Trophoblast cell (in vitro differentiated cells and primary cell): ENCODE results near the gene HOXA6.

ENCODE experiments used
- DNase-seq, 2 donors: peaks; one replicate each; pipeline ENCODE4 v3.0.0-alpha.2; 2016
- H2AFZ ChIP-seq: 2 replicates; pipeline ENCODE4 v1.6.1; 2013; ENCODE audit warnings: low read length, moderate library complexity, mild to moderate bottlenecking; ENCODE audit not compliant: insufficient read depth, poor library complexity
- H2AK5ac ChIP-seq: 2 replicates; pipeline ENCODE4 v1.6.1; 2013; ENCODE audit warnings: mild to moderate bottlenecking, low read length
- H2BK120ac ChIP-seq: 2 replicates; pipeline ENCODE4 v1.6.1; 2013; ENCODE audit warnings: low read length, mild to moderate bottlenecking, moderate library complexity; ENCODE audit not compliant: insufficient read depth, poor library complexity
- H2BK12ac ChIP-seq: 2 replicates; pipeline ENCODE4 v1.6.1; 2013; ENCODE audit warnings: mild to moderate bottlenecking, low read length, moderate library complexity
- H2BK5ac ChIP-seq: 2 replicates; pipeline ENCODE4 v1.6.1; 2013; ENCODE audit warnings: low read length, low read depth, moderate library complexity, mild to moderate bottlenecking; ENCODE audit not compliant: poor library complexity
- H3K14ac ChIP-seq: 2 replicates; pipeline ENCODE4 v1.6.1; 2013; ENCODE audit warnings: mild to moderate bottlenecking, low read length
- H3K18ac ChIP-seq: 2 replicates; pipeline ENCODE4 v1.6.1; 2013; ENCODE audit warnings: mild to moderate bottlenecking, low read length
- H3K23ac ChIP-seq: 2 replicates; pipeline ENCODE4 v1.6.1; 2013; ENCODE audit warnings: low read length
- H3K27ac ChIP-seq: 2 replicates; pipeline ENCODE4 v1.5.1; 2013; ENCODE audit warnings: low read depth, mild to moderate bottlenecking, inconsistent platforms, low read length, moderate library complexity
- H3K27me3 ChIP-seq: 2 replicates; pipeline ENCODE4 v1.6.1; 2013; ENCODE audit warnings: inconsistent platforms, mild to moderate bottlenecking, low read length, moderate library complexity; ENCODE audit not compliant: insufficient read depth
- H3K36me3 ChIP-seq, 2 experiments: 1 replicate in 1 of 2; 2 replicates in 1 of 2; pipeline ENCODE4 v1.6.1; 2013; ENCODE audit warnings: low read length in 2 of 2, mild to moderate bottlenecking in 2 of 2, moderate library complexity in 1 of 2; ENCODE audit not compliant: insufficient read depth in 2 of 2, control insufficient read depth in 1 of 2
- H3K4ac ChIP-seq: 2 replicates; pipeline ENCODE4 v1.6.1; 2013; ENCODE audit warnings: low read depth, mild to moderate bottlenecking, low read length, moderate library complexity
- H3K4me1 ChIP-seq, 2 experiments: 1 replicate in 1 of 2; 2 replicates in 1 of 2; pipeline ENCODE4 v1.6.1; 2013; ENCODE audit warnings: low read length in 2 of 2, mild to moderate bottlenecking in 2 of 2, moderate library complexity in 1 of 2; ENCODE audit not compliant: insufficient read depth in 2 of 2, control insufficient read depth in 1 of 2
- H3K4me2 ChIP-seq: 2 replicates; pipeline ENCODE4 v1.6.1; 2013; ENCODE audit warnings: inconsistent platforms, mild to moderate bottlenecking, low read length, moderate library complexity
- H3K4me3 ChIP-seq: 2 replicates; pipeline ENCODE4 v1.5.1; 2013; ENCODE audit warnings: mild to moderate bottlenecking, low read depth, low read length, inconsistent platforms
- H3K79me1 ChIP-seq: one replicate; pipeline ENCODE4 v1.6.1; 2013; ENCODE audit warnings: low read length
- H3K79me2 ChIP-seq: 2 replicates; pipeline ENCODE4 v1.6.1; 2013; ENCODE audit warnings: low read length, mild to moderate bottlenecking; ENCODE audit not compliant: control insufficient read depth, insufficient read depth, poor library complexity
- H3K9ac ChIP-seq: 2 replicates; pipeline ENCODE4 v1.6.1; 2013; ENCODE audit warnings: mild to moderate bottlenecking, low read length
- H3K9me3 ChIP-seq: 2 replicates; pipeline ENCODE4 v1.6.1; 2013; ENCODE audit warnings: low read depth, mild to moderate bottlenecking, control low read depth, inconsistent platforms, low read length; ENCODE audit not compliant: insufficient read depth
- H4K12ac ChIP-seq: 2 replicates; pipeline ENCODE4 v1.6.1; 2013; ENCODE audit warnings: low read depth, mild to moderate bottlenecking, low read length, moderate library complexity
- H4K8ac ChIP-seq: 2 replicates; pipeline ENCODE4 v1.6.1; 2013; ENCODE audit warnings: low read depth, mild to moderate bottlenecking, low read length, moderate library complexity
- H4K91ac ChIP-seq: one replicate; pipeline ENCODE4 v1.6.1; 2013; ENCODE audit warnings: low read depth, mild to moderate bottlenecking, low read length, moderate library complexity
- WGBS: extraction: QIAGEN DNeasy Blood & Tissue Kit; methylation state at CpG from one replicate; pipeline ENCODE4 v1.1.7; 2013; ENCODE audit warnings: missing lambda C conversion rate; ENCODE audit not compliant: insufficient read length, insufficient coverage; ENCODE audit errors: extremely low coverage; 5-methylcytosine and 5-hydroxymethylcytosine counted together

Gene HOXA6

GRCh38 chr7:27146491-27147198 is 929 bp downstream of the HOXA6 start:
- no CpG with 5 or more reads among the region's 5 CpGs for WGBS
- H4K8ac ChIP-seq: no peak overlapping the region

GRCh38 chr7:27145914-27146412 is 1.6 kb downstream of the HOXA6 start:
- H3K4me1 ChIP-seq: peaks cover 3 to 11% of the 10 kb centered on the region in 2 experiments
- H2BK12ac ChIP-seq: no peak overlapping the region
- H2AK5ac ChIP-seq: no peak overlapping the region
- H4K8ac ChIP-seq: no peak overlapping the region
- H3K4ac ChIP-seq: no peak overlapping the region
- no peaks in the 10 kb centered on the region for H3K36me3 ChIP-seq
- H3K79me1 ChIP-seq: no peaks in the 10 kb centered on the region
- no peak overlapping the region for H2BK5ac ChIP-seq
- no peaks in the 10 kb centered on the region for H3K79me2 ChIP-seq
- H3K9ac ChIP-seq: no peak overlapping the region
- H3K4me2 ChIP-seq: no peak overlapping the region
- H3K27me3 ChIP-seq: peaks cover 90% of the 10 kb centered on the region
- H3K9me3 ChIP-seq: peaks cover 42% of the 10 kb centered on the region
- no CpG with 5 or more reads among the region's 11 CpGs for WGBS
- no peak overlapping the region for H3K23ac ChIP-seq
- H2BK120ac ChIP-seq: no peak overlapping the region
- no peak overlapping the region for H3K27ac ChIP-seq
- no peak overlapping the region for H3K4me3 ChIP-seq
- H4K91ac ChIP-seq: no peak overlapping the region
- no peak overlapping the region for H3K18ac ChIP-seq
- no peak overlapping the region for H2AFZ ChIP-seq
- no peak overlapping the region for H3K14ac ChIP-seq
- no peak overlapping the region for H4K12ac ChIP-seq
- no peak for DNase-seq

More at GRCh38 chr7:27146491-27147198, 929 bp downstream of the HOXA6 start:
- Histone ChIP-seq H2BK120ac (no peak overlapping the region), H4K12ac (no peak overlapping the region), H3K9me3 (peaks cover 42% of the 10 kb centered on the region), H3K4me2 (no peak overlapping the region), H4K91ac (no peak overlapping the region), H3K4me1 (peaks cover 3 to 11% of the 10 kb centered on the region in 2 experiments), H2AFZ (no peak overlapping the region), H2AK5ac (no peak overlapping the region), H3K36me3 (no peaks in the 10 kb centered on the region), H3K79me2 (no peaks in the 10 kb centered on the region), H2BK5ac (no peak overlapping the region), H3K4ac (no peak overlapping the region), H3K23ac (no peak overlapping the region), H3K18ac (no peak overlapping the region), H3K79me1 (no peaks in the 10 kb centered on the region), H3K4me3 (no peak overlapping the region), H3K14ac (no peak overlapping the region), H3K27ac (no peak overlapping the region), H3K27me3 (peaks cover 90% of the 10 kb centered on the region), H3K9ac (no peak overlapping the region), H2BK12ac (no peak overlapping the region)
- DNase-seq: no peak

DNA sequence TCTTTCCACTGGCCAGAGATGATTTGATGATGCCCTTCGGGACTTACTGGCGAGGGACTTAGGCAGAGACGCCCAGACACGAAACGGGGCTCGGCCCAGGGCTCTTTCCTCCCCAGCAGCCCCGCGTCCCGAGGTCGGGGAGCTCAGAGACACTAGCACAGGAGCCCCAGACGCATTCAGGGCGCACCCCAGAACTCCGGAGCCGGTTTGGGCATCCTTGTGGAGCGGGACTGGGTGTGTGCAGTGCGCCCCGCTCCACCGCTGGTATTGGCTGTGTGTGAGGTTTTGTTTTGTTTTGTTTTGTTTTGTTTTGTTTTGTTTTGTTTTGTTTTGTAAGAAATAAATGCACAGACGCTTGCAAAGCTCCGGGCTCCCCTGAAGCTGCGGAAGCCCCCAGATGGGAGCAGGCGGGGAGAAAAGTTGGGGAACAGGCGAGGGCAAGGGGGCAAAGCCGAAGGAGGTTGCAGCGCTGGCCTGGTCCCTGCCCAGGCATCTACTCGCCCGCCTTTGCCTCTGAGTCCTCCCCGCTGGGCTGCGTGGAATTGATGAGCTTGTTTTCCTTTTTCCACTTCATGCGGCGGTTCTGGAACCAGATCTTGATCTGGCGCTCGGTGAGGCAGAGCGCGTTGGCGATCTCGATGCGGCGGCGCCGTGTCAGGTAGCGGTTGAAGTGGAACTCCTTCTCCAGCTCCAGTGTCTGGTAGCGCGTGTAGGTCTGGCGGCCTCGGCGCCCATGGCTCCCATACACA is 2.2 kb downstream of the HOXA6 start:
- Histone ChIP-seq H3K79me2 (no peaks in the 10 kb centered on the region), H2BK12ac (no peak overlapping the region), H3K4me2 (no peak overlapping the region), H3K4me1 (peaks cover 3 to 11% of the 10 kb centered on the region in 2 experiments), H3K27ac (no peak overlapping the region), H4K12ac (no peak overlapping the region), H2AFZ (no peak overlapping the region), H2BK120ac (no peak overlapping the region), H3K4me3 (no peak overlapping the region), H4K91ac (no peak overlapping the region), H3K23ac (no peak overlapping the region), H3K9me3 (peaks cover 38% of the 10 kb centered on the region), H3K4ac (no peak overlapping the region), H3K14ac (no peak overlapping the region), H3K36me3 (no peaks in the 10 kb centered on the region), H3K27me3 (peaks cover 90% of the 10 kb centered on the region), H3K18ac (no peak overlapping the region), H4K8ac (no peak overlapping the region), H2BK5ac (no peak overlapping the region), H3K79me1 (no peaks in the 10 kb centered on the region), H3K9ac (no peak overlapping the region), H2AK5ac (no peak overlapping the region)
- no CpG with 5 or more reads among the region's 47 CpGs for WGBS
- DNase-seq: no peak

- H3K23ac ChIP-seq: no peak overlapping the region
- H3K18ac ChIP-seq: no peak overlapping the region
- no peak overlapping the region for H2BK12ac ChIP-seq
- H4K12ac ChIP-seq: no peak overlapping the region
- H3K14ac ChIP-seq: no peak overlapping the region
- H3K27me3 ChIP-seq: peaks cover 93% of the 10 kb centered on the region
- H2AK5ac ChIP-seq: no peak overlapping the region
- H3K9ac ChIP-seq: no peak overlapping the region
- DNase-seq: no peak
- no peak overlapping the region for H2BK5ac ChIP-seq
- no peak overlapping the region for H3K4me3 ChIP-seq
- no peak overlapping the region for H3K27ac ChIP-seq
- H3K4me1 ChIP-seq: peaks cover 3 to 11% of the 10 kb centered on the region in 2 experiments
- H4K91ac ChIP-seq: no peak overlapping the region
- no peak overlapping the region for H4K8ac ChIP-seq
- no peaks in the 10 kb centered on the region for H3K79me1 ChIP-seq
- no peak overlapping the region for H3K4ac ChIP-seq
- H3K36me3 ChIP-seq: no peaks in the 10 kb centered on the region
- H2AFZ ChIP-seq: no peak overlapping the region
- no CpG with 5 or more reads among the region's 31 CpGs for WGBS
- H2BK120ac ChIP-seq: no peak overlapping the region
- H3K79me2 ChIP-seq: no peaks in the 10 kb centered on the region
- peaks cover 36% of the 10 kb centered on the region for H3K9me3 ChIP-seq
- H3K4me2 ChIP-seq: no peak overlapping the region
These were observed 2.8 kb downstream of the HOXA6 start for GRCh38 chr7:27144781-27145164.
